Measurements from ENCODE around the gene MUC6. TPM values are rescaled to one million over a fixed set of nuclear protein-coding genes. Genes with fewer than 3 reads are reported as not detected.

Gene MUC6
- total RNA-seq, 4 donors from 2014 or later: not detected

- Histone ChIP-seq H3K4me3 (no peak overlapping the region), H3K9me3 (no peaks in the 10 kb centered on the region), H3K36me3 (peaks cover 0 to 18% (median 5%) of the 10 kb centered on the region in 4 donors), H3K27me3 (no peaks in the 10 kb centered on the region), H3K27ac (replicated peaks in 1 of 4) (no peak overlapping the region), H3K4me1 (peaks cover 0 to 10% (median 0%) of the 10 kb centered on the region in 4 donors)
- DNase-seq (ENCODE audit: extremely low spot score): no peak
- no peak for TF ChIP-seq EP300 (IDR thresholded peaks at IDR 0.05)
- TF ChIP-seq POLR2A (IDR thresholded peaks at IDR 0.05; ENCODE audit: low read depth): no peak
- TF ChIP-seq POLR2AphosphoS5 (IDR thresholded peaks at IDR 0.05): no peak
- TF ChIP-seq CTCF (IDR thresholded peaks at IDR 0.05): no peak
- 73% methylated on average over 13 of the region's 35 CpGs for WGBS
- intact Hi-C loops (cut with DNase I): no loop called here
These were observed 10.9 kb downstream of the MUC6 start for GRCh38 chr11:1025410-1026162.

- Histone ChIP-seq H3K36me3 (peaks cover 0 to 18% (median 5%) of the 10 kb centered on the region in 4 donors), H3K27ac (replicated peaks in 1 of 4) (no peak overlapping the region), H3K27me3 (no peaks in the 10 kb centered on the region), H3K4me3 (no peak overlapping the region), H3K4me1 (peaks cover 0 to 10% (median 0%) of the 10 kb centered on the region in 4 donors), H3K9me3 (no peaks in the 10 kb centered on the region)
- TF ChIP-seq CTCF (IDR thresholded peaks at IDR 0.05): no peak
- no peak for TF ChIP-seq EP300 (IDR thresholded peaks at IDR 0.05)
- no peak for TF ChIP-seq POLR2AphosphoS5 (IDR thresholded peaks at IDR 0.05)
- no CpG with 5 or more reads among the region's 48 CpGs for WGBS
- no peak for DNase-seq (ENCODE audit: extremely low spot score)
- intact Hi-C loops (cut with DNase I): no loop called here
These were observed 11.7 kb downstream of the MUC6 start for GRCh38 chr11:1024597-1025409.

GRCh38 chr11:1023811-1024596 lies 12.5 kb downstream of the MUC6 start:
- Histone ChIP-seq H3K4me1 (peaks cover 0 to 3% (median 0%) of the 10 kb centered on the region in 4 donors), H3K9me3 (no peaks in the 10 kb centered on the region), H3K27ac (replicated peaks in 1 of 4) (no peak overlapping the region), H3K4me3 (no peak overlapping the region), H3K27me3 (no peaks in the 10 kb centered on the region), H3K36me3 (peaks cover 0 to 21% (median 5%) of the 10 kb centered on the region in 4 donors)
- no peak for DNase-seq (ENCODE audit: extremely low spot score)
- TF ChIP-seq POLR2AphosphoS5 (IDR thresholded peaks at IDR 0.05) (no peak), CTCF (IDR thresholded peaks at IDR 0.05) (no peak), EP300 (IDR thresholded peaks at IDR 0.05) (no peak), POLR2A (IDR thresholded peaks at IDR 0.05; ENCODE audit: low read depth) (no peak)
- intact Hi-C loops (cut with DNase I): no loop called here
- 97% methylated on average over 13 of the region's 50 CpGs for whole genome bisulfite sequencing

GRCh38 chr11:1022908-1023810 lies 13.4 kb downstream of the MUC6 start:
- no peak for DNase-seq (ENCODE audit: extremely low spot score)
- WGBS: 90% methylated on average over 25 of the region's 28 CpGs
- TF ChIP-seq POLR2A (IDR thresholded peaks at IDR 0.05; ENCODE audit: low read depth) (no peak), CTCF (IDR thresholded peaks at IDR 0.05) (no peak), POLR2AphosphoS5 (IDR thresholded peaks at IDR 0.05) (no peak), EP300 (IDR thresholded peaks at IDR 0.05) (no peak)

More at GRCh38 chr11:1022908-1023810, 13.4 kb downstream of the MUC6 start:
- Histone ChIP-seq H3K9me3 (no peaks in the 10 kb centered on the region), H3K4me3 (no peak overlapping the region), H3K4me1 (no peaks in the 10 kb centered on the region), H3K27ac (replicated peaks in 1 of 4) (no peak overlapping the region), H3K36me3 (peaks cover 0 to 22% (median 5%) of the 10 kb centered on the region in 4 donors), H3K27me3 (no peaks in the 10 kb centered on the region)
- intact Hi-C loops (cut with DNase I): no loop called here
